Renal cortex interstitium (tissue), 11 donors: Measurements from ENCODE around the gene GGT5. TPM values are rescaled to one million over a fixed set of nuclear protein-coding genes. Genes with fewer than 3 reads are reported as not detected.
A peak's percentile ranks its signal among the peaks of the same experiment; 100 is the strongest.
"Not testable (repeated sequence)": the region's sequence is repeated elsewhere in the genome, so short reads cannot be mapped to it uniquely, and the experiment has no call there.

ENCODE experiments used
- DNase-seq, 11 donors: peaks; one replicate each; pipeline ENCODE4 v3.0.0-alpha.2; 2013; ENCODE audit warnings: low read depth in 9 of 11, low spot score in 4 of 11; ENCODE audit errors: extremely low read depth in 1 of 11
- polyA plus RNA-seq, 3 donors: library from polyadenylated mRNA; unstranded; fragments of 120-200 nt; gene quantifications; one replicate each; pipeline ENCODE4 v1.2.1, GENCODE V29; 2013; ENCODE audit not compliant: insufficient read length in 3 of 3

Gene GGT5
- polyA plus RNA-seq, 3 donors: 15.8 to 17.5 (median 16.4) TPM

GRCh38 chr22:24271386-24271854, 26.5 kb upstream of the GGT5 start:
- no peak for DNase-seq

GRCh38 chr22:24270556-24271385, 25.9 kb upstream of the GGT5 start, which contains the start of gene SPECC1L:
TSS of gene SPECC1L (plus strand) at chr22:24270831. CDS start at chr22:24302232, 31,401 bp downstream.
- DNase-seq: peak; percentile 82 to 92 (median 90)

- DNase-seq: not testable (repeated sequence)
Measured at GRCh38 chr22:24266495-24266894, 21.6 kb upstream of the GGT5 start.

GRCh38 chr22:24265734-24266133, 20.9 kb upstream of the GGT5 start:
- DNase-seq: no peak

- not testable (repeated sequence) for DNase-seq
Measured at GRCh38 chr22:24264329-24264896, 19.5 kb upstream of the GGT5 start.

GRCh38 chr22:24263479-24263878, 18.6 kb upstream of the GGT5 start:
- DNase-seq: not testable (repeated sequence)

GRCh38 chr22:24262185-24262749, 17.4 kb upstream of the GGT5 start:
- DNase-seq: not testable (repeated sequence)

GRCh38 chr22:24259459-24259858, 14.6 kb upstream of the GGT5 start:
- DNase-seq: peak in 2 of 11 donors; percentile 58 to 78

- DNase-seq: not testable (repeated sequence)
Measured at GRCh38 chr22:24256736-24257135, 11.9 kb upstream of the GGT5 start.

- not testable (repeated sequence) for DNase-seq
Measured at GRCh38 chr22:24256136-24256535, 11.3 kb upstream of the GGT5 start.

GRCh38 chr22:24253126-24253525, 8.2 kb upstream of the GGT5 start:
- DNase-seq: not testable (repeated sequence)

GRCh38 chr22:24251286-24251685, 6.4 kb upstream of the GGT5 start:
- not testable (repeated sequence) for DNase-seq

- not testable (repeated sequence) for DNase-seq
Measured at GRCh38 chr22:24249413-24249812, 4.5 kb upstream of the GGT5 start.

- not testable (repeated sequence) for DNase-seq
Measured at GRCh38 chr22:24248611-24249010, 3.7 kb upstream of the GGT5 start.

GRCh38 chr22:24247564-24248344, 2.9 kb upstream of the GGT5 start:
- DNase-seq: peak in 10 of 11 donors; percentile 35 to 70 (median 58)

- DNase-seq: no peak
Measured at GRCh38 chr22:24247011-24247507, 2.2 kb upstream of the GGT5 start.

GRCh38 chr22:24245584-24246561, 991 bp upstream of the GGT5 start:
- not testable (repeated sequence) for DNase-seq
